Vagina (tissue), 2 donors: ENCODE data around the gene DICER1.
"Not testable (repeated sequence)": the region's sequence is repeated elsewhere in the genome, so short reads cannot be mapped to it uniquely, and the experiment has no call there.

ENCODE experiments used
- POLR2A ChIP-seq, 2 donors: fragments of 450-650 bp; IDR thresholded peaks; one replicate each; pipeline ENCODE4 v1.6.1; 2017; ENCODE audit warnings: antibody characterized with exemption in 2 of 2, mild to moderate bottlenecking in 2 of 2, moderate library complexity in 2 of 2
- POLR2AphosphoS5 ChIP-seq, 2 donors: sonication (generic); formaldehyde crosslinking; IDR thresholded peaks; one replicate each; pipeline ENCODE4 v1.9.0; 2017; ENCODE audit warnings: antibody characterized with exemption in 2 of 2, mild to moderate bottlenecking in 2 of 2, low read depth in 1 of 2; ENCODE audit not compliant: insufficient read depth in 1 of 2
- TF ChIP-seq, protein P1 (sequence below), 3 experiments: fragments of 450-650 bp in 2 of 3; fragments of 200-600 bp in 1 of 3; sonication (generic) in 1 of 3; IDR thresholded peaks; one replicate each; pipeline ENCODE4 v1.5.1; 2017 to 2019; ENCODE audit warnings: antibody characterized with exemption in 3 of 3, mild to moderate bottlenecking in 2 of 3, moderate library complexity in 2 of 3

DNA sequence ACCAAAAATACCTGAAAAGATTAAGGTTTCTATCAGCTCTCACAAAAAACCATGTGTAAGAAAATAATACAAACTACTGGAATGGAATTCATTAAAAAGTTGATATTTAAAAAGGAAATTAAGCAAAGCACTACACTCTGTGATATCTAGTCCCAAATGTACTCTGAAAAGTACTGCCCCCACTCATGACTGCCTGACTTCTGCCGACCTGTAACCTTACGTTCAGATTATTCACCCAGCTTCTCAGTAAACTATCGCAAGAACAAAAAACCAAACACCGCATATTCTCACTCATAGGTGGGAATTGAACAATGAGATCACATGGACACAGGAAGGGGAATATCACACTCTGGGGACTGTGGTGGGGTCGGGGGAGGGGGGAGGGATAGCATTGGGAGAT, 18.9 kb downstream of the DICER1 start:
- TF ChIP-seq, protein P1, sequence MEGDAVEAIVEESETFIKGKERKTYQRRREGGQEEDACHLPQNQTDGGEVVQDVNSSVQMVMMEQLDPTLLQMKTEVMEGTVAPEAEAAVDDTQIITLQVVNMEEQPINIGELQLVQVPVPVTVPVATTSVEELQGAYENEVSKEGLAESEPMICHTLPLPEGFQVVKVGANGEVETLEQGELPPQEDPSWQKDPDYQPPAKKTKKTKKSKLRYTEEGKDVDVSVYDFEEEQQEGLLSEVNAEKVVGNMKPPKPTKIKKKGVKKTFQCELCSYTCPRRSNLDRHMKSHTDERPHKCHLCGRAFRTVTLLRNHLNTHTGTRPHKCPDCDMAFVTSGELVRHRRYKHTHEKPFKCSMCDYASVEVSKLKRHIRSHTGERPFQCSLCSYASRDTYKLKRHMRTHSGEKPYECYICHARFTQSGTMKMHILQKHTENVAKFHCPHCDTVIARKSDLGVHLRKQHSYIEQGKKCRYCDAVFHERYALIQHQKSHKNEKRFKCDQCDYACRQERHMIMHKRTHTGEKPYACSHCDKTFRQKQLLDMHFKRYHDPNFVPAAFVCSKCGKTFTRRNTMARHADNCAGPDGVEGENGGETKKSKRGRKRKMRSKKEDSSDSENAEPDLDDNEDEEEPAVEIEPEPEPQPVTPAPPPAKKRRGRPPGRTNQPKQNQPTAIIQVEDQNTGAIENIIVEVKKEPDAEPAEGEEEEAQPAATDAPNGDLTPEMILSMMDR (IDR thresholded peaks at IDR 0.05): not testable (repeated sequence)
- not testable (repeated sequence) for TF ChIP-seq POLR2A (IDR thresholded peaks at IDR 0.05); POLR2AphosphoS5 (IDR thresholded peaks at IDR 0.05; ENCODE audit: insufficient read depth in 1 of 2, low read depth in 1 of 2)
